H9 (cell line): ENCODE results near the gene CCDC60. TPM values are rescaled to one million over a fixed set of nuclear protein-coding genes. Genes with fewer than 3 reads are reported as not detected.

Experiments used
- DNase-seq: peaks from one replicate; pipeline ENCODE4 v3.0.0-alpha.2; 2017
- H2AFZ ChIP-seq: one replicate; pipeline ENCODE4 v1.6.1; 2013; ENCODE audit warnings: mild to moderate bottlenecking, low read length, control low read depth, moderate library complexity
- H2AK5ac ChIP-seq: 2 replicates; pipeline ENCODE4 v1.6.1; 2013; ENCODE audit warnings: low read length, control low read depth, mixed read lengths; ENCODE audit not compliant: insufficient read length
- H2BK120ac ChIP-seq: one replicate; pipeline ENCODE4 v1.6.1; 2013; ENCODE audit warnings: low read depth, mild to moderate bottlenecking, low read length, control low read depth, inconsistent platforms; ENCODE audit not compliant: poor library complexity, severe bottlenecking
- H2BK12ac ChIP-seq: 2 replicates; pipeline ENCODE4 v1.6.1; 2013; ENCODE audit warnings: low read length, control low read depth, mixed read lengths, low read depth; ENCODE audit not compliant: insufficient read length
- H2BK15ac ChIP-seq: 2 replicates; pipeline ENCODE4 v1.6.1; 2013; ENCODE audit warnings: low read depth, low read length, control low read depth
- H2BK20ac ChIP-seq: one replicate; pipeline ENCODE4 v1.6.1; 2013; ENCODE audit warnings: low read depth, mild to moderate bottlenecking, low read length, control low read depth, inconsistent platforms; ENCODE audit not compliant: poor library complexity, severe bottlenecking
- H2BK5ac ChIP-seq: 2 replicates; pipeline ENCODE4 v1.6.1; 2013; ENCODE audit warnings: low read length, control low read depth, mixed read lengths; ENCODE audit not compliant: insufficient read length
- H3K14ac ChIP-seq: 2 replicates; pipeline ENCODE4 v1.6.1; 2013; ENCODE audit warnings: low read length, control low read depth; ENCODE audit not compliant: insufficient read depth
- H3K18ac ChIP-seq: 2 replicates; pipeline ENCODE4 v1.6.1; 2013; ENCODE audit warnings: low read depth, mild to moderate bottlenecking, mixed read lengths, low read length, control low read depth; ENCODE audit not compliant: insufficient read length
- H3K23ac ChIP-seq: 2 replicates; pipeline ENCODE4 v1.6.1; 2013; ENCODE audit warnings: low read length, control low read depth, mixed read lengths, low read depth; ENCODE audit not compliant: insufficient read length
- H3K23me2 ChIP-seq: 2 replicates; pipeline ENCODE4 v1.6.1; 2013; ENCODE audit warnings: low read depth, mild to moderate bottlenecking, mixed read lengths, low read length, control low read depth; ENCODE audit not compliant: insufficient read length, poor library complexity, severe bottlenecking
- H3K27ac ChIP-seq: 2 replicates; pipeline ENCODE4 v1.5.1; 2013; ENCODE audit warnings: low read length, control low read depth, mixed read lengths, low read depth; ENCODE audit not compliant: insufficient read length
- H3K27me3 ChIP-seq: 2 replicates; pipeline ENCODE4 v1.6.1; 2013; ENCODE audit warnings: low read length, control low read depth, inconsistent platforms; ENCODE audit not compliant: insufficient read depth
- H3K4ac ChIP-seq: 2 replicates; pipeline ENCODE4 v1.6.1; 2013; ENCODE audit warnings: low read depth, mild to moderate bottlenecking, control low read depth, inconsistent platforms, low read length, moderate library complexity
- H3K4me1 ChIP-seq: 2 replicates; pipeline ENCODE4 v1.6.1; 2013; ENCODE audit warnings: low read length, control low read depth, inconsistent platforms; ENCODE audit not compliant: insufficient read depth
- H3K4me2 ChIP-seq: 2 replicates; pipeline ENCODE4 v1.6.1; 2013; ENCODE audit warnings: low read length, control low read depth, mixed read lengths; ENCODE audit not compliant: insufficient read length, insufficient read depth
- H3K56ac ChIP-seq: 2 replicates; pipeline ENCODE4 v1.6.1; 2013; ENCODE audit warnings: low read depth, mild to moderate bottlenecking, mixed read lengths, low read length, control low read depth; ENCODE audit not compliant: insufficient read length
- H3K79me1 ChIP-seq: 2 replicates; pipeline ENCODE4 v1.6.1; 2013; ENCODE audit warnings: low read depth, mild to moderate bottlenecking, moderate library complexity, low read length, control low read depth, inconsistent platforms; ENCODE audit not compliant: insufficient read depth, poor library complexity, severe bottlenecking
- H3K79me2 ChIP-seq: 2 replicates; pipeline ENCODE4 v1.6.1; 2013; ENCODE audit warnings: low read length, control low read depth, inconsistent platforms; ENCODE audit not compliant: insufficient read depth
- H3K9ac ChIP-seq: 2 replicates; pipeline ENCODE4 v1.6.1; 2013; ENCODE audit warnings: low read length, control low read depth, mixed read lengths; ENCODE audit not compliant: insufficient read length; ENCODE audit errors: extremely low read depth
- H3K9me3 ChIP-seq: one replicate; pipeline ENCODE4 v1.6.1; 2013; ENCODE audit warnings: low read depth, low read length, inconsistent platforms; ENCODE audit not compliant: control insufficient read depth
- H3T11ph ChIP-seq: one replicate; pipeline ENCODE4 v1.6.1; 2013; ENCODE audit warnings: mild to moderate bottlenecking, low read length, control low read depth, inconsistent platforms
- H4K20me1 ChIP-seq: one replicate; pipeline ENCODE4 v1.6.1; 2013; ENCODE audit not compliant: control insufficient read depth, insufficient read length, insufficient read depth
- H4K5ac ChIP-seq: 2 replicates; pipeline ENCODE4 v1.6.1; 2013; ENCODE audit warnings: low read depth, mild to moderate bottlenecking, mixed read lengths, low read length, control low read depth; ENCODE audit not compliant: insufficient read length
- H4K8ac ChIP-seq: replicated peaks from 2 replicates; pipeline ENCODE4 v1.6.1; 2013; ENCODE audit warnings: low read length, control low read depth, mixed read lengths, low read depth; ENCODE audit not compliant: insufficient read length
- H4K91ac ChIP-seq: 2 replicates; pipeline ENCODE4 v1.6.1; 2013; ENCODE audit warnings: low read depth, mild to moderate bottlenecking, moderate library complexity, mixed read lengths, low read length, control low read depth; ENCODE audit not compliant: insufficient read length
- H3K27ac Mint-ChIP-seq, 3 experiments: 2 replicates in 2 of 3; 3 replicates in 1 of 3; pipeline ENCODE4 v1.8.0; 2020 to 2021; ENCODE audit warnings: mixed read lengths in 3 of 3, mild to moderate bottlenecking in 1 of 3, moderate library complexity in 1 of 3
- H3K27me3 Mint-ChIP-seq: 2 replicates; pipeline ENCODE4 v1.8.0; 2021; ENCODE audit warnings: low read depth, mild to moderate bottlenecking, moderate library complexity, mixed read lengths
- H3K36me3 Mint-ChIP-seq, 3 experiments: 2 replicates in 2 of 3; 3 replicates in 1 of 3; pipeline ENCODE4 v1.8.0; 2020 to 2021; ENCODE audit warnings: low read depth in 3 of 3, mixed read lengths in 3 of 3; ENCODE audit not compliant: insufficient read depth in 1 of 3
- H3K4me1 Mint-ChIP-seq, 2 experiments: 2 replicates each; pipeline ENCODE4 v1.8.0; 2020; ENCODE audit warnings: mixed read lengths in 2 of 2
- H3K4me3 Mint-ChIP-seq, 2 experiments: 2 replicates in 1 of 2; 3 replicates in 1 of 2; pipeline ENCODE4 v1.8.0; 2020 to 2021; ENCODE audit warnings: mild to moderate bottlenecking in 2 of 2, mixed read lengths in 2 of 2, moderate library complexity in 1 of 2
- H3K9me3 Mint-ChIP-seq, 2 experiments: 2 replicates in 1 of 2; 3 replicates in 1 of 2; pipeline ENCODE4 v1.8.0; 2020; ENCODE audit warnings: mild to moderate bottlenecking in 2 of 2, mixed read lengths in 2 of 2, moderate library complexity in 1 of 2
- CTCF ChIP-seq: fragments of 200-600 bp; sonication (generic); conservative IDR thresholded peaks from 3 replicates; pipeline ENCODE4 v1.8.0; 2021; ENCODE audit warnings: antibody characterized with exemption, mild to moderate bottlenecking
- WGBS: extraction: QIAGEN DNeasy Blood & Tissue Kit; methylation state at CpG from one replicate; pipeline ENCODE4 v1.1.7; 2013; ENCODE audit warnings: missing lambda C conversion rate, low lambda C conversion rate, mixed read lengths; ENCODE audit not compliant: insufficient read length; ENCODE audit errors: extremely low coverage; 5-methylcytosine and 5-hydroxymethylcytosine counted together
- total RNA-seq: library from RNA; stranded (reverse); gene quantifications from 2 replicates; pipeline ENCODE4 v1.2.1, GENCODE V29; 2021

Gene CCDC60
- total RNA-seq, 1 experiment from 2014 or later, result 0.44 TPM

GRCh38 chr12:119399301-119399700 lies 64.8 kb downstream of the CCDC60 start:
- H2BK120ac ChIP-seq, result no peak overlapping the region
- H3K23me2 ChIP-seq, result no peaks in the 10 kb centered on the region
- H2BK15ac ChIP-seq, result no peak overlapping the region
- H2AFZ ChIP-seq, result no peak overlapping the region
- H3K27me3 Mint-ChIP-seq, result peaks cover 11% of the 10 kb centered on the region; the same call in 1 of the 2 replicates
- H4K8ac ChIP-seq, result no peak overlapping the region
- H3K4me1 ChIP-seq, result no peaks in the 10 kb centered on the region
- H3K14ac ChIP-seq, result no peak overlapping the region
- no peak overlapping the region for H3K18ac ChIP-seq
- no peaks in the 10 kb centered on the region for H3K79me2 ChIP-seq
- no peaks in the 10 kb centered on the region for H4K20me1 ChIP-seq
- H3K4me1 Mint-ChIP-seq, result no peaks in the 10 kb centered on the region
- H3K23ac ChIP-seq, result no peak overlapping the region
- no peak overlapping the region for H3K27ac ChIP-seq
- no peak for DNase-seq
- H3K56ac ChIP-seq, result no peak overlapping the region
- H2BK5ac ChIP-seq, result no peak overlapping the region
- WGBS, result no CpG with 5 or more reads among the region's 4 CpGs
- H3K36me3 Mint-ChIP-seq, result peaks cover 3 to 23% (median 14%) of the 10 kb centered on the region in 3 experiments
- no peak overlapping the region for H3K4me2 ChIP-seq
- no peak for TF ChIP-seq CTCF
- H3K27ac Mint-ChIP-seq, result no peak overlapping the region
- no peak overlapping the region for H4K91ac ChIP-seq
- no peaks in the 10 kb centered on the region for H3K79me1 ChIP-seq
- H3T11ph ChIP-seq, result no peak overlapping the region
- no peak overlapping the region for H3K4me3 Mint-ChIP-seq
- H2BK12ac ChIP-seq, result no peak overlapping the region
- peaks cover 4% of the 10 kb centered on the region for H3K9me3 ChIP-seq
- H3K27me3 ChIP-seq, result no peaks in the 10 kb centered on the region; the same call in 1 of the 2 replicates
- H3K9me3 Mint-ChIP-seq, result peaks cover 22 to 24% of the 10 kb centered on the region in 2 experiments
- no peak overlapping the region for H2AK5ac ChIP-seq
- no peak overlapping the region for H2BK20ac ChIP-seq
- H3K4ac ChIP-seq, result no peak overlapping the region
- no peak overlapping the region for H4K5ac ChIP-seq
- H3K9ac ChIP-seq, result no peak overlapping the region
